Tibial artery (tissue), 4 donors: ENCODE results near the gene IPO13.

Experiments
- DNase-seq, 2 donors: peaks; one replicate each; pipeline ENCODE4 v3.0.0-alpha.2; 2019
- H3K27ac ChIP-seq, 2 donors: fragments of 200-600 bp; sonication (generic) in 1 of 2; 1 replicate in 1 of 2; 2 replicates in 1 of 2; pipeline ENCODE4 v1.5.1; 2018 to 2019; ENCODE audit warnings: mild to moderate bottlenecking in 1 of 2
- H3K27me3 ChIP-seq, 2 donors: fragments of 200-600 bp; sonication (generic) in 1 of 2; one replicate each; pipeline versions ENCODE4 v1.5.1 to v1.6.0; 2016 to 2019
- H3K36me3 ChIP-seq, 3 donors: fragments of 200-600 bp; sonication (generic) in 2 of 3; one replicate each; pipeline ENCODE4 v1.5.1; 2016 to 2019; ENCODE audit warnings: mild to moderate bottlenecking in 2 of 3
- H3K4me1 ChIP-seq, 4 donors: fragments of 200-600 bp; sonication (generic) in 2 of 4; 1 replicate in 3 of 4; 2 replicates in 1 of 4; pipeline ENCODE4 v1.5.1; 2016 to 2019
- H3K4me3 ChIP-seq, 2 donors: fragments of 200-600 bp; sonication (generic) in 1 of 2; 1 replicate in 1 of 2; 2 replicates in 1 of 2; pipeline ENCODE4 v1.5.1; 2018 to 2019; ENCODE audit warnings: mild to moderate bottlenecking in 2 of 2
- H3K9me3 ChIP-seq, 3 donors: fragments of 200-600 bp; sonication (generic) in 1 of 3; one replicate each; pipeline ENCODE4 v1.5.1; 2016 to 2019
- intact Hi-C: fragments of 100-400 bp; cut with DNase I; formaldehyde crosslinking; loops from one replicate; pipeline ENCODE4 v1.15.0; 2023; ENCODE audit warnings: low total_unique reads
- TF ChIP-seq, protein P1 (sequence below), 2 experiments: fragments of 200-600 bp in 1 of 2; fragments of 450-650 bp in 1 of 2; IDR thresholded peaks; one replicate each; pipeline ENCODE4 v1.5.1; 2017 to 2019; ENCODE audit warnings: antibody characterized with exemption in 2 of 2, mild to moderate bottlenecking in 1 of 2, moderate library complexity in 1 of 2

Gene IPO13

GRCh38 chr1:44002165-44002564 lies 55.4 kb downstream of the IPO13 start:
- intact Hi-C loops = loop anchor here (5.0 kb wide), 1 partner anchor 35 kb away; no protein-coding TSS in a partner anchor
- Histone ChIP-seq H3K27ac (no peak overlapping the region), H3K4me1 (peaks cover 0 to 5% (median 4%) of the 10 kb centered on the region in 4 donors), H3K27me3 (no peaks in the 10 kb centered on the region), H3K4me3 (no peak overlapping the region), H3K36me3 (peaks cover 0 to 48% (median 6%) of the 10 kb centered on the region in 3 donors), H3K9me3 (no peaks in the 10 kb centered on the region)
- TF ChIP-seq, protein P1, sequence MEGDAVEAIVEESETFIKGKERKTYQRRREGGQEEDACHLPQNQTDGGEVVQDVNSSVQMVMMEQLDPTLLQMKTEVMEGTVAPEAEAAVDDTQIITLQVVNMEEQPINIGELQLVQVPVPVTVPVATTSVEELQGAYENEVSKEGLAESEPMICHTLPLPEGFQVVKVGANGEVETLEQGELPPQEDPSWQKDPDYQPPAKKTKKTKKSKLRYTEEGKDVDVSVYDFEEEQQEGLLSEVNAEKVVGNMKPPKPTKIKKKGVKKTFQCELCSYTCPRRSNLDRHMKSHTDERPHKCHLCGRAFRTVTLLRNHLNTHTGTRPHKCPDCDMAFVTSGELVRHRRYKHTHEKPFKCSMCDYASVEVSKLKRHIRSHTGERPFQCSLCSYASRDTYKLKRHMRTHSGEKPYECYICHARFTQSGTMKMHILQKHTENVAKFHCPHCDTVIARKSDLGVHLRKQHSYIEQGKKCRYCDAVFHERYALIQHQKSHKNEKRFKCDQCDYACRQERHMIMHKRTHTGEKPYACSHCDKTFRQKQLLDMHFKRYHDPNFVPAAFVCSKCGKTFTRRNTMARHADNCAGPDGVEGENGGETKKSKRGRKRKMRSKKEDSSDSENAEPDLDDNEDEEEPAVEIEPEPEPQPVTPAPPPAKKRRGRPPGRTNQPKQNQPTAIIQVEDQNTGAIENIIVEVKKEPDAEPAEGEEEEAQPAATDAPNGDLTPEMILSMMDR (IDR thresholded peaks at IDR 0.05) = no peak
- DNase-seq = no peak

DNA sequence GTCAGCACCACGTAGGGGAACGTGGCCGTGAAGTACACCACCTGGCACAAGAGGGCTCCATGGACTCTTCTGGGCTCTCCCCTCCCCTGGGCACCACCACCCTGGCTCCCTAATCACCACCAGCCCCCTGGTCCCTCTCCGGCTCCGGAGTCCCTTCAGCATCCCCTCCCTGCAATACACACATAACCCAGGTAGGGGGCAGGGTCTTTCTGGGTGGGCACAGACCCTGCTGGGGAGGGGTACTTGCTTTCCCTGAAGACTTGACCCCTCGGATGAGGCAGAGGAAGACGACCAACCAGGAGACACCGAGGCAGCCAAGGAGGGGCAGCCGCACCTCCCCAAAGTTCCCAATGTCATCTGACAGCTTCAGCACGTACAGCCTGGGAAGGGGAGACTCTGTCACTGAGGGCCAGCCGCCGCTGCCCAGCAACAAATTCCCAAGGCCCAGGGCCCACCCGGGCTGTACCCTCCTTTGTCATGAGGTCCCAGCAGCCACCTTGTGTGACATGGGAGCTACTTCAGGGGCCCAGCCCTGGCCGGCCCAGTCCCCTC lies 55.9 kb downstream of the IPO13 start:
- Histone ChIP-seq H3K4me3 (no peak overlapping the region), H3K36me3 (peaks cover 0 to 48% (median 6%) of the 10 kb centered on the region in 3 donors), H3K27ac (no peak overlapping the region), H3K9me3 (no peaks in the 10 kb centered on the region), H3K27me3 (no peaks in the 10 kb centered on the region), H3K4me1 (peaks cover 0 to 5% (median 4%) of the 10 kb centered on the region in 4 donors)
- TF ChIP-seq, protein P1 (IDR thresholded peaks at IDR 0.05) = no peak
- intact Hi-C loops = loop anchor here (5.0 kb wide), 1 partner anchor 35 kb away; no protein-coding TSS in a partner anchor
- DNase-seq = no peak

- no peak overlapping the region for H3K4me3 ChIP-seq
- H3K27ac ChIP-seq = no peak overlapping the region
- DNase-seq = no peak
- intact Hi-C loops = loop anchor here (5.0 kb wide), 1 partner anchor 39 kb away; no protein-coding TSS in a partner anchor
- H3K4me1 ChIP-seq = peaks cover 0 to 5% (median 4%) of the 10 kb centered on the region in 4 donors
- TF ChIP-seq, protein P1 (IDR thresholded peaks at IDR 0.05) = no peak
- H3K9me3 ChIP-seq = no peaks in the 10 kb centered on the region
- H3K36me3 ChIP-seq = peaks cover 0 to 13% (median 0%) of the 10 kb centered on the region in 3 donors
- no peaks in the 10 kb centered on the region for H3K27me3 ChIP-seq
These were observed 61.5 kb downstream of the IPO13 start for GRCh38 chr1:44008259-44008658.

DNA sequence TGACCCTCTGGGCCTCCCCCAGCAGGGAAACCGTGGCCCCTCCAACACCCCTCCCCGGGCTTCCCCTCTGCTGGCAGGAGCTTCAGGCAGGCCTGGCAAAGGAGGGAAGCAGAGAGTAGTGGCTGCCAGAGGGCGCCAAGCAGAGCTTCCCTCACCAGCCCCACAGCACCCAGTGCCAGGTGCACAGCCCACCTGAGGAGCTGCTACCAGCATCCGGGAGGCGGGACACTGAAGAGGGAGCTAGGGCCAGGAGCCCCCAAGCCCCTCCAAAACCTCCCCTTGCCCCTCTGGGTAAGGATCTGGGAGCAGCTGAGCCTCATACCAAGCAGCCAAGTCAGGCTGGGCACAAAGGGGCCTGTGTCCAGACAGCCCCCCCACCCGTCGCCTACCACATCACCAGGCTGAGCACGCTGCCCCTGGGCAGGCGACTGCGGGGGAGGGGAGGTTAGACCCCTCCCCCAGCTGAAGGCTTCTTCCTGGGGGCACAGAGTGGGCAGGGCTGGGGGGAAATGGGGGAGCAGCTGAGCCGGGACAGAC lies 64.3 kb downstream of the IPO13 start:
- peaks cover 0 to 13% (median 0%) of the 10 kb centered on the region in 3 donors for H3K36me3 ChIP-seq
- H3K27ac ChIP-seq = no peak overlapping the region
- peaks cover 0 to 29% (median 21%) of the 10 kb centered on the region in 4 donors for H3K4me1 ChIP-seq
- H3K27me3 ChIP-seq = no peaks in the 10 kb centered on the region
- intact Hi-C loops = no loop called here
- H3K4me3 ChIP-seq = no peak overlapping the region
- DNase-seq = no peak
- TF ChIP-seq, protein P1 (IDR thresholded peaks at IDR 0.05) = no peak
- H3K9me3 ChIP-seq = no peaks in the 10 kb centered on the region

DNA sequence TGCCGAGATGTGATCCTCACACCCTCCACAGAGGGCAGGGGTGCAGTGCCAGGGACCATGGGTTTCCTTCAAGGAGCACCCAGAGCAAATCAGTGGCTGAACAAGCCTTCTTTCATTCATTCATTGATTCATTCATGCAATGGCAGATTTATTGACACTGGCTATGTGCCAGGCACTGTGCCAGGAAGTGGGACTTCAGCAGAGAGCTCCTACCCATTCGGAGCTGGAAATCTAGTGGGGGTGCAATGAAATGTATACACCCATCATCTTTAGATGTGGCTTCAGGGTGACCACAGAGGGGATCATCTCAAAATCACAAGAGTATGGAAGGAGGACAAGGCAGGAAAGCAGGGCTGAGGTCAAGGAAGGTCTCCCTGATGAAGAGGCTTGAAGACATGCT lies 65.7 kb downstream of the IPO13 start:
- TF ChIP-seq, protein P1 (IDR thresholded peaks at IDR 0.05) = no peak
- DNase-seq = no peak
- no peak overlapping the region for H3K4me3 ChIP-seq
- H3K27me3 ChIP-seq = no peaks in the 10 kb centered on the region
- intact Hi-C loops = no loop called here
- H3K9me3 ChIP-seq = no peaks in the 10 kb centered on the region
- H3K36me3 ChIP-seq = peaks cover 0 to 13% (median 0%) of the 10 kb centered on the region in 3 donors
- H3K4me1 ChIP-seq = peaks cover 0 to 32% (median 24%) of the 10 kb centered on the region in 4 donors
- H3K27ac ChIP-seq = no peak overlapping the region
